ENCODE measurements around the gene CENPP. TPM values are rescaled to one million over a fixed set of nuclear protein-coding genes. Genes with fewer than 3 reads are reported as not detected.

The CENPP gene
- total RNA-seq, 2 experiments from 2014 or later: 21.8 to 23.5 TPM

GRCh38 chr9:92605224-92605623, 279.5 kb downstream of the CENPP start:
- Mint-ChIP-seq H3K27ac (no peak overlapping the region), H3K4me1 (ENCODE audit: low read depth) (no peaks in the 10 kb centered on the region), H3K36me3 (no peaks in the 10 kb centered on the region), H3K27me3 (no peaks in the 10 kb centered on the region), H3K4me3 (no peak overlapping the region), H3K9me3 (peaks cover 19% of the 10 kb centered on the region)
- CTCF ChIA-PET: no interaction called here
- no peak for DNase-seq
- intact Hi-C loops (cut with micrococcal nuclease): no loop called here
- POLR2A ChIA-PET: no interaction called here

- Mint-ChIP-seq H3K27ac (no peak overlapping the region), H3K4me1 (ENCODE audit: low read depth) (no peaks in the 10 kb centered on the region), H3K36me3 (peaks cover 7% of the 10 kb centered on the region), H3K4me3 (no peak overlapping the region), H3K27me3 (no peaks in the 10 kb centered on the region), H3K9me3 (peaks cover 19% of the 10 kb centered on the region)
- intact Hi-C loops (cut with micrococcal nuclease): no loop called here
- CTCF ChIA-PET: no interaction called here
- no peak for DNase-seq
- POLR2A ChIA-PET: no interaction called here
These were observed 281.3 kb downstream of the CENPP start for GRCh38 chr9:92607088-92607487.

GRCh38 chr9:92607773-92608172, 282.0 kb downstream of the CENPP start:
- ChIA-PET POLR2A (no interaction called here), CTCF (no interaction called here)
- Mint-ChIP-seq H3K4me3 (no peak overlapping the region), H3K9me3 (peaks cover 19% of the 10 kb centered on the region), H3K4me1 (ENCODE audit: low read depth) (no peaks in the 10 kb centered on the region), H3K36me3 (peaks cover 11% of the 10 kb centered on the region), H3K27ac (no peak overlapping the region), H3K27me3 (no peaks in the 10 kb centered on the region)
- intact Hi-C loops (cut with micrococcal nuclease): no loop called here
- no peak for DNase-seq

- H3K27ac Mint-ChIP-seq: no peak overlapping the region
- intact Hi-C loops (cut with micrococcal nuclease): no loop called here
- H3K27me3 Mint-ChIP-seq: no peaks in the 10 kb centered on the region
- no peaks in the 10 kb centered on the region for H3K4me1 Mint-ChIP-seq (ENCODE audit: low read depth)
- no peak overlapping the region for H3K4me3 Mint-ChIP-seq
- peaks cover 17% of the 10 kb centered on the region for H3K9me3 Mint-ChIP-seq
- POLR2A ChIA-PET: interaction anchor here (0.5 kb wide), 1 partner anchor 171 kb away, joined by 3 read pairs; no protein-coding TSS in a partner anchor
- DNase-seq: no peak
- peaks cover 11% of the 10 kb centered on the region for H3K36me3 Mint-ChIP-seq
- CTCF ChIA-PET: no interaction called here
These were observed 282.6 kb downstream of the CENPP start for GRCh38 chr9:92608241-92608908.

- CTCF ChIA-PET: no interaction called here
- no peak for DNase-seq
These were observed 283.2 kb downstream of the CENPP start for GRCh38 chr9:92608909-92609445.

GRCh38 chr9:92610470-92611420, 285.0 kb downstream of the CENPP start:
- no peak overlapping the region for H3K27ac Mint-ChIP-seq
- no peak overlapping the region for H3K4me3 Mint-ChIP-seq
- no peak for DNase-seq
- no peaks in the 10 kb centered on the region for H3K9me3 Mint-ChIP-seq
- intact Hi-C loops (cut with micrococcal nuclease): no loop called here
- H3K27me3 Mint-ChIP-seq: no peaks in the 10 kb centered on the region
- peaks cover 23% of the 10 kb centered on the region for H3K36me3 Mint-ChIP-seq
- ChIA-PET POLR2A (no interaction called here), CTCF (no interaction called here)
- no peaks in the 10 kb centered on the region for H3K4me1 Mint-ChIP-seq (ENCODE audit: low read depth)

More at GRCh38 chr9:92608909-92609445, 283.2 kb downstream of the CENPP start:
- Mint-ChIP-seq H3K27me3 (no peaks in the 10 kb centered on the region), H3K9me3 (peaks cover 11% of the 10 kb centered on the region), H3K4me1 (ENCODE audit: low read depth) (no peaks in the 10 kb centered on the region), H3K36me3 (peaks cover 13% of the 10 kb centered on the region), H3K27ac (no peak overlapping the region), H3K4me3 (no peak overlapping the region)
- intact Hi-C loops (cut with micrococcal nuclease): no loop called here
- POLR2A ChIA-PET: interaction anchor here (0.5 kb wide), 1 partner anchor 172 kb away, joined by 3 read pairs; no protein-coding TSS in a partner anchor

GRCh38 chr9:92611621-92612285, 286.0 kb downstream of the CENPP start:
- Mint-ChIP-seq H3K4me1 (ENCODE audit: low read depth) (no peaks in the 10 kb centered on the region), H3K27me3 (no peaks in the 10 kb centered on the region), H3K9me3 (no peaks in the 10 kb centered on the region), H3K4me3 (no peak overlapping the region), H3K36me3 (peaks cover 28% of the 10 kb centered on the region), H3K27ac (no peak overlapping the region)
- CTCF ChIA-PET: no interaction called here
- POLR2A ChIA-PET: no interaction called here
- no peak for DNase-seq
- intact Hi-C loops (cut with micrococcal nuclease): no loop called here

GRCh38 chr9:92612292-92612691, 286.5 kb downstream of the CENPP start:
- intact Hi-C loops (cut with micrococcal nuclease): no loop called here
- Mint-ChIP-seq H3K4me1 (ENCODE audit: low read depth) (no peaks in the 10 kb centered on the region), H3K9me3 (no peaks in the 10 kb centered on the region), H3K27me3 (no peaks in the 10 kb centered on the region), H3K27ac (no peak overlapping the region), H3K36me3 (peaks cover 28% of the 10 kb centered on the region), H3K4me3 (no peak overlapping the region)
- no peak for DNase-seq
- POLR2A ChIA-PET: no interaction called here
- CTCF ChIA-PET: no interaction called here

GRCh38 chr9:92612816-92613215, 287.1 kb downstream of the CENPP start:
- DNase-seq: no peak
- Mint-ChIP-seq H3K4me3 (no peak overlapping the region), H3K36me3 (peaks cover 28% of the 10 kb centered on the region), H3K27me3 (no peaks in the 10 kb centered on the region), H3K27ac (no peak overlapping the region), H3K9me3 (no peaks in the 10 kb centered on the region), H3K4me1 (ENCODE audit: low read depth) (no peaks in the 10 kb centered on the region)
- ChIA-PET POLR2A (no interaction called here), CTCF (no interaction called here)
- intact Hi-C loops (cut with micrococcal nuclease): no loop called here

GRCh38 chr9:92613268-92614122, 287.7 kb downstream of the CENPP start:
- ChIA-PET POLR2A (no interaction called here), CTCF (no interaction called here)
- Mint-ChIP-seq H3K27ac (no peak overlapping the region), H3K4me3 (no peak overlapping the region), H3K9me3 (no peaks in the 10 kb centered on the region), H3K27me3 (no peaks in the 10 kb centered on the region), H3K36me3 (peaks cover 28% of the 10 kb centered on the region), H3K4me1 (ENCODE audit: low read depth) (no peaks in the 10 kb centered on the region)
- DNase-seq: no peak
- intact Hi-C loops (cut with micrococcal nuclease): no loop called here

- no peaks in the 10 kb centered on the region for H3K27me3 Mint-ChIP-seq
- H3K4me1 Mint-ChIP-seq (ENCODE audit: low read depth): no peaks in the 10 kb centered on the region
- no peak overlapping the region for H3K4me3 Mint-ChIP-seq
- H3K9me3 Mint-ChIP-seq: no peaks in the 10 kb centered on the region
- ChIA-PET POLR2A (no interaction called here), CTCF (no interaction called here)
- H3K36me3 Mint-ChIP-seq: peaks cover 28% of the 10 kb centered on the region
- H3K27ac Mint-ChIP-seq: no peak overlapping the region
- intact Hi-C loops (cut with micrococcal nuclease): no loop called here
- no peak for DNase-seq
These were observed 288.4 kb downstream of the CENPP start for GRCh38 chr9:92614123-92614510.

Data from activated CD4-positive, alpha-beta memory T cell treated with anti-CD3 and anti-CD28 coated beads for 36 hours (primary cell).